Chondrocyte (in vitro differentiated cells): Measurements from ENCODE around the gene KCNQ4. TPM values are rescaled to one million over a fixed set of nuclear protein-coding genes. Genes with fewer than 3 reads are reported as not detected.
A peak's percentile ranks its signal among the peaks of the same experiment; 100 is the strongest.

Experiments used
- DNase-seq: peaks from one replicate; pipeline ENCODE4 v3.0.0; 2021; ENCODE audit warnings: mixed read lengths, low spot score
- H3K27ac Mint-ChIP-seq: one replicate; pipeline ENCODE4 v1.8.0; 2021; ENCODE audit warnings: mild to moderate bottlenecking, moderate library complexity, mixed read lengths; ENCODE audit not compliant: unreplicated experiment
- H3K27me3 Mint-ChIP-seq: 2 replicates; pipeline ENCODE4 v1.8.0; 2021; ENCODE audit warnings: low read depth, mixed read lengths
- H3K36me3 Mint-ChIP-seq: 2 replicates; pipeline ENCODE4 v1.8.0; 2021; ENCODE audit warnings: low read depth, mixed read lengths
- H3K4me1 Mint-ChIP-seq: 2 replicates; pipeline ENCODE4 v1.8.0; 2021; ENCODE audit warnings: low read depth, mild to moderate bottlenecking, mixed read lengths
- H3K4me3 Mint-ChIP-seq: one replicate; pipeline ENCODE4 v1.8.0; 2021; ENCODE audit warnings: mild to moderate bottlenecking, moderate library complexity, mixed read lengths; ENCODE audit not compliant: unreplicated experiment
- H3K9me3 Mint-ChIP-seq: 2 replicates; pipeline ENCODE4 v1.8.0; 2021; ENCODE audit warnings: low read depth, mixed read lengths
- total RNA-seq: library from RNA; stranded (reverse); gene quantifications from 3 replicates; pipeline ENCODE4 v1.2.1, GENCODE V29; 2021
- TF ChIP-seq, protein P1 (sequence below): fragments of 200-600 bp; sonication (generic); IDR thresholded peaks from 2 replicates; pipeline ENCODE4 v1.5.0; 2021; ENCODE audit warnings: antibody characterized with exemption, mild to moderate bottlenecking, moderate library complexity

KCNQ4 gene
- total RNA-seq, 1 donor from 2014 or later, result 3.4 TPM

DNA sequence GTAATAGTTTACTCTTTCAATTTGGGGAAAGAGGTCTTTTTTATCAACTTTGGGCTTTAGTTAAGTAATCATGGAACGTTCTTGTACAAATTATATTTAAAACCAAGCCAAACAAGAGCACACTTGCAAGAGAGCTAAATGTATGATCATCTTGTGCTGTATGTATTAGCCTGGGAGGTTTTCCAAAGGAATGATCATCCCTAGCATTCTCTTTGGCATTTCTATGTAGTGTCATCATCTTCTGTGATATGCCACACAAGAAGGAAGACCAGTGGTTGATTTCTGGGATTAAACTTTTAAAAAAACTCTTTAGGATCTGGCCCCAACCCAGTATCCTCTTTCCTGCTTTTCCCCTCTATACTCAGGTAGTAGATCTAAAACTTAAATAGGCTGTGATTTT lies 38.4 kb upstream of the KCNQ4 start:
- Mint-ChIP-seq H3K27ac (peak overlapping the region; percentile 58), H3K27me3 (no peaks in the 10 kb centered on the region), H3K4me1 (peaks cover 23% of the 10 kb centered on the region), H3K9me3 (no peaks in the 10 kb centered on the region), H3K36me3 (peaks cover 17% of the 10 kb centered on the region), H3K4me3 (no peak overlapping the region)
- DNase-seq, result no peak
- TF ChIP-seq, protein P1, sequence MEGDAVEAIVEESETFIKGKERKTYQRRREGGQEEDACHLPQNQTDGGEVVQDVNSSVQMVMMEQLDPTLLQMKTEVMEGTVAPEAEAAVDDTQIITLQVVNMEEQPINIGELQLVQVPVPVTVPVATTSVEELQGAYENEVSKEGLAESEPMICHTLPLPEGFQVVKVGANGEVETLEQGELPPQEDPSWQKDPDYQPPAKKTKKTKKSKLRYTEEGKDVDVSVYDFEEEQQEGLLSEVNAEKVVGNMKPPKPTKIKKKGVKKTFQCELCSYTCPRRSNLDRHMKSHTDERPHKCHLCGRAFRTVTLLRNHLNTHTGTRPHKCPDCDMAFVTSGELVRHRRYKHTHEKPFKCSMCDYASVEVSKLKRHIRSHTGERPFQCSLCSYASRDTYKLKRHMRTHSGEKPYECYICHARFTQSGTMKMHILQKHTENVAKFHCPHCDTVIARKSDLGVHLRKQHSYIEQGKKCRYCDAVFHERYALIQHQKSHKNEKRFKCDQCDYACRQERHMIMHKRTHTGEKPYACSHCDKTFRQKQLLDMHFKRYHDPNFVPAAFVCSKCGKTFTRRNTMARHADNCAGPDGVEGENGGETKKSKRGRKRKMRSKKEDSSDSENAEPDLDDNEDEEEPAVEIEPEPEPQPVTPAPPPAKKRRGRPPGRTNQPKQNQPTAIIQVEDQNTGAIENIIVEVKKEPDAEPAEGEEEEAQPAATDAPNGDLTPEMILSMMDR, result no peak

DNA sequence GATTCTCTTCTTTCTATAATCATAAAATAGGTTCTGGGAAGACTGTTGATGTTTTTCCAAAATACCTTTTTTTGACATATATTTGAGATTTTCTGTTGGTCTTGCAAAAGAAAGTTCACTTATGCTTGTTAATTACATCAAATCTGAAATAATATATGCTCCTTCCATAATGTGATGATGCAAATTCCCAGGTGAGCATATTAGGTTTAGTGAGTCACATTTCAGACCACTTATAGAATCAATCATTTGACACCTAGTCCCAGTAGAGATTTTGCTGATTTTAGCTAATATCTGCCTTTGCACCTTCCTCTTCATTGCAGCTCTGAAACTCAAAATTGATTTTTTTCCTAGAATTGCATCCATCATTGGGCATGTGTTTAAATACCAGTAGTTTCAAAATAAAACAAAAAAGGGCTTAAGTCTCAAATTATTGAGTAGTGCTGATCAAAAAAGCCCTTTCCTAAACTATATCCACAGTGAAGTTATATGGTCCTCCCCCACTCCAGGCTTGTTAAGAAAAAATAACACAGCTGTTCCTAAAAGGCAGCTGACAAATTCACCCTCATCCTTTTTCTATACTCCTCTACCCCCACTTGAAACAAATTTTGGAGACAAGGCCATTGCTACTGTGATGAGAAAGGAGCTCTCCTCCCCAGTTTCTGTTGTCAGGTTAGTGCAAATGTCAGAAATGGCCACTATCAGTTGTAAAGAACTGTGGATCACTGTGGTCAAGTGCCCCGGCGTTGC lies 37.1 kb upstream of the KCNQ4 start:
- no peaks in the 10 kb centered on the region for H3K27me3 Mint-ChIP-seq
- H3K4me1 Mint-ChIP-seq, result peaks cover 30% of the 10 kb centered on the region
- no peak overlapping the region for H3K27ac Mint-ChIP-seq
- peaks cover 19% of the 10 kb centered on the region for H3K36me3 Mint-ChIP-seq
- H3K4me3 Mint-ChIP-seq, result no peak overlapping the region
- TF ChIP-seq, protein P1, result no peak
- no peaks in the 10 kb centered on the region for H3K9me3 Mint-ChIP-seq
- no peak for DNase-seq

DNA sequence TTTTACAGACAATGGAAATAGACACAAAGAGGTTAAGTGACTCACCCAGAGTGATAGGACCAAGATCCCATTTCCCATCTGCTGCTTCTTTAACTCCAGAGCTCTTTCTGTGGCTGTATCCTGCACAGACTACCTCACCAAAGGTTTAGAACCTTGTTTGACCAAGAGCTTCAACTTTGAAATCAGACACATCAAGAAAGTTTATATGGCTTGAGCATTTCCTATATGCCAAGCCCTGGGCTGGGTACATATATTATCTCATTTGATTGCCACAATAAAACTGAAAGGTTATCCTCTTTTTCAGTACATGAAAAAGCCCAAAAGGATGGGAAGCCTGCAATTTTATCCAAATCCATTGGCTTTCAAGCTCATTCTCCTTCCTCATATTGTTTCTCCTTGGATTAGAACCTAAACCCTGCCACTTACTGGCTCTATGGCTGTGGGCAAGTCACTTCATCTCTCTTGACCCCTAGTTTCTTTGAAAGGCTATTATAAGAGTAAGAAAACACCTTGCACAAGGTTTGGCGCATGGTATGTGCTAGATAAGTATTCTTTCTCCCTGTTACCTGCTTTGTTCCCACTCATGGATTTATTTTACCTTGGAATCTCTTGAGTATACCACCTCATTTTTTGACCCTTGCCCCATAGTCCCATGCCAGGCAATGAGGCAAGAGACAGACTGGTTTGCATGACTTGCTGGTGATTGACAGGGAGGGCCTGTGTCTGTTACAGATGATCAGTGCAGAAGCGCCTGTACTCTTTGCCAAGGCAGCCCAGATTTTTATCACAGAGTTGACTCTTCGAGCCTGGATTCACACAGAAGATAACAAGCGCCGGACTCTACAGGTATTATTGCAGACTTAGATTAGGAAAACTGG lies 34.5 kb upstream of the KCNQ4 start:
- TF ChIP-seq, protein P1, result no peak
- H3K27ac Mint-ChIP-seq, result no peak overlapping the region
- no peaks in the 10 kb centered on the region for H3K9me3 Mint-ChIP-seq
- peaks cover 23% of the 10 kb centered on the region for H3K36me3 Mint-ChIP-seq
- H3K4me1 Mint-ChIP-seq, result peaks cover 30% of the 10 kb centered on the region
- no peak for DNase-seq
- no peak overlapping the region for H3K4me3 Mint-ChIP-seq
- no peaks in the 10 kb centered on the region for H3K27me3 Mint-ChIP-seq

DNA sequence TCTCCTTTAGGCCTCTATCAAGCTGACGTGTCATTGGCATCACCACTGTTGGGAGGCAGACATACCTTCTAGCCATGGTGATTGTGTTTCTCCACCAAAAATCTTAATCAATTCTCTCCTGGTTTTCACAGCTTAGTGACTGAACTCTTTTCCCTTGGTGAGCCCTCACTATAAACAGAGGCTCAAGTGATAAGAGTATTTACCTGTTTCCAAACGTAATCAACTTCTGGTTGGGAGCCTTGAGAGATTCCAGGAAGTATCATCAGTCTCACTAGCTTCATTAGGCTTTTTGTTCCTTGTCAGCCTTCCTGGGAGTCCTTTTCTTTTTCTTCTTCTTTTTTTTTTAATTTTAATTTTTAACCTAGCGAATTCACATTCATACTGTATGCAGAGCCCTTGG lies 33.8 kb upstream of the KCNQ4 start:
- H3K4me1 Mint-ChIP-seq, result peaks cover 29% of the 10 kb centered on the region
- no peaks in the 10 kb centered on the region for H3K27me3 Mint-ChIP-seq
- H3K4me3 Mint-ChIP-seq, result no peak overlapping the region
- H3K36me3 Mint-ChIP-seq, result peaks cover 29% of the 10 kb centered on the region
- TF ChIP-seq, protein P1, result no peak
- H3K9me3 Mint-ChIP-seq, result no peaks in the 10 kb centered on the region
- no peak for DNase-seq
- H3K27ac Mint-ChIP-seq, result no peak overlapping the region

DNA sequence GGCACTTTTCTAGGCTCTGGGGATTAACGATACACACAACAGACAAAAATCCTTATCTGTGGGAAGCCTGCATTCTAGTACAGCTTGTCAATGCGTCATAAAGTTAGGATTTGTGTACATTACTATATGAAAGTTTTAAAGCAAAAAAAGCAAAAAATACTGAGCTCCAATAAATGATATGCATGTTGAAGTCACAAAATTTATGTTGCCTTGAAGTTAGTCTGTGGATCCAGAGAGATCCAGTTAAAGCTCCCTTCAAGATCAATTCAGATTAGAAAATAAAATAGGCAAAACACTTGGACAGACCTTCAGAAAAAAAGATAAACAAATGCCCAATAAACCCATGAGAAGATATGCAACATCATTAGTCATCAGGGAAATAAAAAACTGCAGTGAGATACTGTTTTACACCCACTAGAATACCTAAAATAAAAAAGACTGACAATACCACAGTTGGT lies 33.1 kb upstream of the KCNQ4 start:
- no peak overlapping the region for H3K27ac Mint-ChIP-seq
- H3K36me3 Mint-ChIP-seq, result peaks cover 32% of the 10 kb centered on the region

More for the DNA sequence above, 33.1 kb upstream of the KCNQ4 start:
- H3K4me3 Mint-ChIP-seq, result no peak overlapping the region
- no peak for DNase-seq
- H3K9me3 Mint-ChIP-seq, result no peaks in the 10 kb centered on the region
- no peaks in the 10 kb centered on the region for H3K27me3 Mint-ChIP-seq
- peaks cover 23% of the 10 kb centered on the region for H3K4me1 Mint-ChIP-seq
- TF ChIP-seq, protein P1, result no peak
